SK-N-SH (cell line): ENCODE measurements around the gene RIT1. TPM values are rescaled to one million over a fixed set of nuclear protein-coding genes. Genes with fewer than 3 reads are reported as not detected.

Source experiments
- CTCF ChIA-PET: fragments of 300-600, 350-600 bp; formaldehyde crosslinking; extraction: SDS; loops from one replicate; lab custom pipeline; 2021; lab: Yijun Ruan, JAX
- POLR2A ChIA-PET: fragments of 350-600 bp; sonication (Branson Sonifier 250); formaldehyde crosslinking; extraction: SDS; loops from one replicate; lab custom pipeline; 2020; ENCODE audit warnings: antibody characterized with exemption, inconsistent platforms; lab: Yijun Ruan, JAX
- DNase-seq: peaks from one replicate; pipeline ENCODE4 v3.0.0; 2012
- H2AFZ ChIP-seq: fragments of 200-600 bp; sonication (generic); 2 replicates; pipeline ENCODE4 v1.8.1; 2016; ENCODE audit warnings: antibody characterized with exemption, mild to moderate bottlenecking, low read depth
- H3F3A ChIP-seq: fragments of 200-600 bp; sonication (generic); replicated peaks from 2 replicates; pipeline ENCODE3; 2016; ENCODE audit warnings: antibody characterized with exemption, mild to moderate bottlenecking; ENCODE audit not compliant: insufficient read depth
- H3K27ac ChIP-seq, 2 experiments: fragments of 200-500 bp in 1 of 2; fragments of 200-600 bp in 1 of 2; sonication (Bioruptor generic) in 1 of 2; sonication (generic), shearing (Covaris generic) in 1 of 2; 2 replicates each; pipeline versions ENCODE4 v1.5.1 to v1.6.1; 2014 to 2016; ENCODE audit warnings: low read depth in 2 of 2, inconsistent platforms in 1 of 2, low read length in 1 of 2, mild to moderate bottlenecking in 1 of 2, mixed read lengths in 1 of 2
- H3K27me3 ChIP-seq: fragments of 200-600 bp; sonication (generic), shearing (Covaris generic); 2 replicates; pipeline ENCODE4 v1.6.1; 2016; ENCODE audit warnings: mixed run types; ENCODE audit not compliant: insufficient read depth
- H3K36me3 ChIP-seq, 2 experiments: fragments of 200-500 bp in 1 of 2; fragments of 200-600 bp in 1 of 2; sonication (Bioruptor generic) in 1 of 2; sonication (generic) in 1 of 2; replicated peaks in 1 of 2; 2 replicates each; pipeline versions ENCODE3 to v1.5.1; 2014 to 2016; ENCODE audit warnings: low read length in 1 of 2, mild to moderate bottlenecking in 1 of 2; ENCODE audit not compliant: insufficient read depth in 2 of 2, control insufficient read depth in 1 of 2
- H3K4me1 ChIP-seq, 2 experiments: fragments of 200-500 bp in 1 of 2; fragments of 200-600 bp in 1 of 2; sonication (Bioruptor generic) in 1 of 2; sonication (generic), shearing (Covaris generic) in 1 of 2; 2 replicates each; pipeline versions ENCODE4 v1.5.1 to v1.6.1; 2014 to 2016; ENCODE audit warnings: low read depth in 1 of 2, low read length in 1 of 2, mixed run types in 1 of 2; ENCODE audit not compliant: insufficient read depth in 2 of 2, control insufficient read depth in 1 of 2
- H3K4me2 ChIP-seq: fragments of 200-600 bp; sonication (generic), shearing (Covaris generic); 2 replicates; pipeline ENCODE4 v1.6.1; 2017; ENCODE audit warnings: mixed run types
- H3K4me3 ChIP-seq, 2 experiments: fragments of 200-500 bp in 1 of 2; fragments of 200-600 bp in 1 of 2; sonication (Bioruptor generic) in 1 of 2; sonication (generic), shearing (Covaris generic) in 1 of 2; 2 replicates each; pipeline versions ENCODE4 v1.5.1 to v1.8.1; 2014 to 2016; ENCODE audit warnings: low read depth in 2 of 2, inconsistent platforms in 1 of 2, low read length in 1 of 2, mild to moderate bottlenecking in 1 of 2, mixed read lengths in 1 of 2, moderate library complexity in 1 of 2
- H3K79me2 ChIP-seq: fragments of 200-600 bp; sonication (generic); 2 replicates; pipeline ENCODE4 v1.8.1; 2017; ENCODE audit warnings: mild to moderate bottlenecking; ENCODE audit not compliant: insufficient read depth
- H3K9ac ChIP-seq: fragments of 200-600 bp; sonication (generic); 2 replicates; pipeline ENCODE4 v1.6.1; 2017; ENCODE audit warnings: mixed run types
- H3K9me2 ChIP-seq: fragments of 200-600 bp; sonication (generic); 2 replicates; pipeline ENCODE4 v1.6.1; 2017; ENCODE audit warnings: mixed run types
- H3K9me3 ChIP-seq: fragments of 200-600 bp; sonication (generic); 2 replicates; pipeline ENCODE4 v1.6.1; 2017; ENCODE audit warnings: mixed run types, mild to moderate bottlenecking, moderate library complexity
- H4K20me1 ChIP-seq: fragments of 200-600 bp; sonication (generic); 2 replicates; pipeline ENCODE4 v1.6.1; 2017; ENCODE audit warnings: mild to moderate bottlenecking, mixed run types; ENCODE audit not compliant: insufficient read depth
- IRF3 ChIP-seq: fragments of 150-350 bp; IDR thresholded peaks from 2 replicates; pipeline ENCODE4 v1.6.1; 2016; ENCODE audit warnings: mild to moderate bottlenecking, low read depth, low read length
- MAX ChIP-seq: IDR thresholded peaks from 2 replicates; pipeline ENCODE4 v1.4.0; 2012; ENCODE audit warnings: low read depth
- POLR2AphosphoS5 ChIP-seq: IDR thresholded peaks from 2 replicates; pipeline ENCODE4 v1.6.1; 2012; ENCODE audit warnings: low read depth, low read length
- WGBS: methylation state at CpG from one replicate; pipeline ENCODE4 v1.1.6; 2017; ENCODE audit warnings: low lambda C conversion rate; 5-methylcytosine and 5-hydroxymethylcytosine counted together
- polyA plus RNA-seq, 3 experiments: library from polyadenylated mRNA; depleted of rRNA; stranded (reverse); fragments of >200 nt; gene quantifications; 2 replicates each; pipeline ENCODE4 v1.2.3, GENCODE V29; 2012

Gene RIT1
- polyA plus RNA-seq, 1 of the 3 experiments (the other 2 are of a cell fraction) = 28.8 TPM

GRCh38 chr1:155941845-155942531 is 30.8 kb upstream of the RIT1 start:
- Histone ChIP-seq H3F3A (peaks cover 52% of the 10 kb centered on the region), H3K36me3 (peaks cover 9 to 13% of the 10 kb centered on the region in 2 experiments), H3K4me2 (no peak overlapping the region), H3K27me3 (no peaks in the 10 kb centered on the region), H3K9ac (no peak overlapping the region), H4K20me1 (no peaks in the 10 kb centered on the region), H2AFZ (no peak overlapping the region), H3K79me2 (no peaks in the 10 kb centered on the region), H3K4me3 (no peak overlapping the region), H3K27ac (peak overlapping the region in 1 of 2 experiments; percentile 71; a peak in 1 of 4 replicates), H3K9me3 (no peaks in the 10 kb centered on the region), H3K9me2 (no peaks in the 10 kb centered on the region), H3K4me1 (peaks cover 17 to 23% of the 10 kb centered on the region in 2 experiments)
- TF ChIP-seq MAX (no peak), POLR2AphosphoS5 (0 out of 2 replicates have a peak, but pooled peaks have one; percentile 3)
- WGBS = 92% methylated on average over 16 of the region's 29 CpGs
- no peak for DNase-seq
- CTCF ChIA-PET = interaction anchor here (2.5 kb wide), 1 partner anchor 47 kb away, joined by 18 read pairs; no protein-coding TSS in a partner anchor
- POLR2A ChIA-PET = no interaction called here

- H3F3A ChIP-seq = peaks cover 50% of the 10 kb centered on the region
- H3K9ac ChIP-seq = peak within 1 kb of the TSS; percentile 22; the same call in 1 of the 2 replicates
- H4K20me1 ChIP-seq = no peaks in the 10 kb centered on the region
- WGBS = 84% methylated on average over 8 of the region's 11 CpGs
- H3K79me2 ChIP-seq = no peaks in the 10 kb centered on the region
- H3K9me2 ChIP-seq = no peaks in the 10 kb centered on the region
- peaks cover 1 to 5% of the 10 kb centered on the region in 2 experiments for H3K36me3 ChIP-seq
- no peak for DNase-seq
- ChIA-PET CTCF (interaction anchor here (1.0 to 5.2 kb wide), 7 partner anchors 14 to 125 kb away, joined by 3 to 83 read pairs (median 4); partner anchors contain the start of gene ARHGEF2), POLR2A (interaction anchor here (0.8 to 1.4 kb wide), 4 partner anchors 9 to 110 kb away, joined by 3 to 5 read pairs (median 4); no protein-coding TSS in a partner anchor)
- peaks cover 17 to 23% of the 10 kb centered on the region in 2 experiments for H3K4me1 ChIP-seq
- peak within 1 kb of the TSS; percentile 67 for H2AFZ ChIP-seq
- no peaks in the 10 kb centered on the region for H3K9me3 ChIP-seq
- no peak within 1 kb of the TSS for H3K4me3 ChIP-seq
- no peaks in the 10 kb centered on the region for H3K27me3 ChIP-seq
- H3K27ac ChIP-seq = peak within 1 kb of the TSS; percentile 71 to 84
- peak; percentile 8; the same call in 1 of the 2 replicates for TF ChIP-seq POLR2AphosphoS5
- no peak for TF ChIP-seq IRF3
- peak within 1 kb of the TSS; percentile 34; the same call in 1 of the 2 replicates for H3K4me2 ChIP-seq
Measured at GRCh38 chr1:155940993-155941844, 30.1 kb upstream of the RIT1 start, which contains the start of gene RXFP4. TSS of gene RXFP4 (plus strand) at chr1:155941638. CDS start at chr1:155941710, 72 bp downstream.
